Stimulated activated CD4-positive, alpha-beta T cell treated with anti-CD3 and anti-CD28 coated beads, Interleukin-1b, Interleukin-23, amount 100 ng/mL, for 48 hours (primary cell): ENCODE measurements around the gene SLC22A25.

ENCODE experiments used
- DNase-seq: peaks from one replicate; pipeline ENCODE4 v3.0.0-alpha.2; 2020

Gene SLC22A25

DNA sequence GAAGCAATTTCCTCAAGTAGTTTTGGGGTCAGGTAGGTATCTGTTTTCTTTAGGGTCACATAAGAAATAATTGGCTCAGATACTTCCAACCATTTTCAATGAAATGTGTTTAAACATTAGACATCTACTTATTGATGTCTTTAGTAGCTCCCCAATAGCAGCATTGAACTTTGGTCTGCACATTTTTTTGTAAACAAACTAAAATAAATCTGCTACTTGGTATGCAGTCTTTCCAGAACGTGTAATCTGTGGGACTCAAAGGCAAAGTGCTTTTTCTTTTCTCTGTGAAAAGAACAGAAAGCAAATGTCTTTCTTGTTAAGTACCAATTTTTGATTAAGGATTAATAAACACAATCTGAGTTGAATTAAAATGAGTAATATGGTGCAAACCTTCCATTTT, 13.6 kb downstream of the SLC22A25 start:
- no peak for DNase-seq

DNA sequence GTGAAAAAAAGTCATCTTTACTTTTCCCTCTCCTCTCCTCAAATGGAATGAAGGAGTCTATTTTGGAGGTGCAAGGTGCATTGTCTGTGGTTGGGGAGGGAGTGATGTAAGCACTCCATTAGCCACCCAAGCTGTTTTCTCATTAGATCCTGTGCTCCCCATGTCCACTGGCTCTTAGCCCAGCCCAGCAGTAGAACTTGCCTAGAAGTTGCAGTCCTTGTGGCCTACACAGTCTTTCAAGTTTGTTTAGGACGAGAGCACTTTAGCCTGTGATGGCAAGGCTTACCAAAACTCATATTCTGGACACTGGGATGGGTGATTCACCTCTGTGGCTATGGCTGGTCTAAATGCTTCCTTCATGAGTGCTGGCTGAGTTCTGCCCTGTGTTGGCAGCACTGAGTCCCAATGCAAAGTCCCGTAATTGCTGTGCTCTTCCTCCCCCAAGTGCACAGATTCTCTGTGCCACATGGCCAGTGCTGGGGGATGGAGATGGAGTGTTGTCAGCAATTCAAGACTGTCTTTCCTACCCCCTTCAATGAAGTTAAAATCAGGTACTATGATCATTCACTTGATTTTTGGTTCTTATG, 15.8 kb downstream of the SLC22A25 start:
- no peak for DNase-seq

DNA sequence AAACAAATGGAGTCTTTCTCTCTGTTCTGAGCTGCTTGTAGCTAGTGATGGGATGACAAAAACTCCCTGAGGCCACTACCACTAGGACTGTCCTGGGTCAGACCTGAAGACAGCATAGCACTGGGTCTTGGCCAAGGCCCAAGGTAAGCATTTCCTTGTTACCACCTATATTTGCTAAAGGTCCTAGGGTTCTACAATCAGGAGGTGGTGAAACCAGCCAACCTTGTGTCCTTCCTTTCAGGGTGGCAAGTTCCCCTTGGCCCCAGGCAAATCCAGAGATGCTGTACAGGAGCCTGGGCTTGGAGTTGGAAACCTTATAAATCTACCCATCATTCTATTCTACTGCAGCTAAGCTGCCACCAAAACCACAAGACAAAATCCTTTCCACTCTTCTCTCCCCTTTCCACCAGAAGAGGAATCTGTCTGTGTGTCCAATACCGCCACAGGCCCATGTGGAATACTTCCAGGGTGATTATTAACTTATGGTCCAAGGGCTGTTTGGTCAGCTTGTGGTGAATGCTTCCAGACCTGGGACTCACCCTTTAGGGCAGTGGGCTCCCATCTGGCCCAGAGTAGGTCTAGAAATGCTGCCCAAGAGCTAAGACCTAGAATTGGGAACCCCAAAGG, 16.8 kb downstream of the SLC22A25 start:
- no peak for DNase-seq

DNA sequence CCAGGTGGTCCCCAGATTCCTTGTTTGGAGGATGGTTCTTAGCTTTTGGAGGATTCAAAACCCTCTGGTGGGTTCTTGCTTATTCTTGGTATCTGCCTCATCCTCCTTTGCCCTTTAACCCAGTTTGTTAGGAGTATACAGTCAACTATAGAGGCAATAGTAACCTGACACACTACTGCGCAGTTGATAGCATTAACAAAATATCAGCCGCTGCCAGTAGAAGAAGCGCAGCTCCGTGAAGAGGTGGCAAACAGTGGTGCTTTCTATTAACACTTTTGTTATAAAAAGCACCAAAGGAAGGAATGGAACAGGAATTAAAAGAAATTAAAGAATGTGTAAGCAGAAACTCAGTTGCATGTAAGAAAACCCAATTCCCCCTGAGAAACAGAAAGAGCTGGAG, 29.3 kb downstream of the SLC22A25 start:
- DNase-seq, result no peak

DNA sequence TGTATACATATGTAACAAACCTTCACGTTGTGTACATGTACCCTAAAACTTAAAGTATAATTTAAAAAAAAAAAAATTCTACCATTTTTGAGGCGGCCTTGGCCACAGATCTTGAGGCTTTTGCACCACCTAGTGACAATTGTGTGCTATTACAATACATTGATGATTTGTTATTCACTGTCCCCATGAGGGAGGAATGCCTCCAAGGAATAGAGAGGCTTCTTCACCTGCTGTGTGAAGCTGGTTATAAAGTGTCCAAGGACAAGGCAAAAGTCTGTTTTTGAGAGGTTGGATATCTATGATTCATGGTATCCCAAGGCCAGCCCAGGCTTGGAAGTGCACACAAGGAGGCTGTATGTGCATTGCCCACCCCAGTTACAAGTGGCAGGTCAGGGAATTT, 30.7 kb downstream of the SLC22A25 start:
- DNase-seq, result no peak

DNA sequence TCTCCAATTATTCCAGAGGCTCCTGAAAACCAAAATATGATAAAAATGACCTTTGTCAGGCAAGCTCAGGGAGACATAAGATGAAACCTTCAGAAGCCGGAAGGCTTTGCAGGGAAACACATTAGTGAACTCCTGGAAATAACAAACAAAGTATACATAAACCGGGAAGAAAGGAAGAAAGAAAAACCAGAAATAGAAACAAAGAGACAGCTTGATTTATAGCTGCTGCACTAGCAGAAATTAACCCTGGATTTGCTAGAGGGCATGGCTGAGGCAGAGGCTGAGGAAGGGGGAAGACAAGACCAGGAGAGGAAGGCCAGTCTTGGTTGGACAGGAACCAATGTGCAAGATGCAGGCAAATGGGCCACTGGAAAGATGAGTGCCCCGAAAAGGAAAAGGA, 33.3 kb downstream of the SLC22A25 start:
- DNase-seq, result no peak
